Activated CD4-positive, alpha-beta memory T cell treated with anti-CD3 and anti-CD28 coated beads, Interleukin-2, amount 10 ng/mL, durations not matched to agents 7 days and 5 days (primary cell): ENCODE data around the gene SH3PXD2B. TPM values are rescaled to one million over a fixed set of nuclear protein-coding genes. Genes with fewer than 3 reads are reported as not detected.

Source experiments
- CTCF ChIA-PET: fragments of 350-600 bp; sonication (Branson Sonifier 250); formaldehyde crosslinking; loops from one replicate; lab custom pipeline; 2021; ENCODE audit warnings: antibody characterized with exemption, inconsistent platforms; lab: Charles Lee
- POLR2A ChIA-PET: fragments of 350-600 bp; sonication (Branson Sonifier 250); formaldehyde crosslinking; loops from one replicate; lab custom pipeline; 2021; ENCODE audit warnings: antibody characterized with exemption; lab: Charles Lee
- DNase-seq: peaks from one replicate; pipeline ENCODE4 v3.0.0-alpha.2; 2020
- H3K27ac Mint-ChIP-seq: one replicate; pipeline ENCODE4 v1.8.0; 2021; ENCODE audit warnings: mild to moderate bottlenecking, mixed read lengths
- H3K27me3 Mint-ChIP-seq: one replicate; pipeline ENCODE4 v1.8.0; 2021; ENCODE audit warnings: mixed read lengths
- H3K36me3 Mint-ChIP-seq: one replicate; pipeline ENCODE4 v1.8.0; 2021; ENCODE audit warnings: low read depth, mixed read lengths
- H3K4me1 Mint-ChIP-seq: one replicate; pipeline ENCODE4 v1.8.0; 2021; ENCODE audit warnings: mixed read lengths
- H3K4me3 Mint-ChIP-seq: one replicate; pipeline ENCODE4 v1.8.0; 2021; ENCODE audit warnings: mild to moderate bottlenecking, mixed read lengths
- H3K9me3 Mint-ChIP-seq: one replicate; pipeline ENCODE4 v1.8.0; 2021; ENCODE audit warnings: mixed read lengths
- total RNA-seq, 2 experiments: library from RNA; stranded (reverse); gene quantifications; one replicate each; pipeline ENCODE4 v1.2.3, GENCODE V29; 2021

SH3PXD2B gene
- total RNA-seq, 2 experiments from 2014 or later: 0.25 TPM

DNA sequence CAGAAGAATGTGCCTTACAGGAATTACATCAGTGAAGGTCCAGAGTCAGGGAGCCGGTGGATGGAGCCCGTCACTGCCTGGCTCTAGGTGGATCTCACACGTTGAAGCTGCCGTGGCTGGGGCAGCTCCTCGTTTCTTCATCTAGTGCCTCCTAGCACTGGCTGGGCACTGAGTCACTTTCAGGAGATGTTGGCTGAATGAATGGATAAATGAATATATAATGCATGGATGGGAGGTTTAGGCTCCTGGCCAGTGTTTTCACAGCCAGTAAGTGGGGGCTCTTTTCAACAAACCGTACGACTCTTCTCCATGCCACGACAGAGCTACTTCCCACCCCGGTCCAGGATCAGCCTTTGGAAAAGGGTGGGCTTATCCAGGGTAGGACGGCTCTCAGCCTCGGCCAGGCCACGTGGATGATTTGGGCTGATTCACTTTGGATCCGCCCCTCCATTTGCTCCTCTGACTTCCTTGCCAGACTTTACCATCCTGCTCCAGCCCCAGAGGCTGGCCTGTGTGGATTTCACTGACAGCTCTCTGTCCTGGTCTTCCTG, 1.3 kb upstream of the SH3PXD2B start:
- no peak for DNase-seq
- ChIA-PET POLR2A (no interaction called here), CTCF (no interaction called here)
- no peaks in the 10 kb centered on the region for H3K9me3 Mint-ChIP-seq
- no peak overlapping the region for H3K4me3 Mint-ChIP-seq
- H3K36me3 Mint-ChIP-seq: no peaks in the 10 kb centered on the region
- H3K27ac Mint-ChIP-seq: no peak overlapping the region
- H3K4me1 Mint-ChIP-seq: peaks cover 13% of the 10 kb centered on the region
- peaks cover 55% of the 10 kb centered on the region for H3K27me3 Mint-ChIP-seq

DNA sequence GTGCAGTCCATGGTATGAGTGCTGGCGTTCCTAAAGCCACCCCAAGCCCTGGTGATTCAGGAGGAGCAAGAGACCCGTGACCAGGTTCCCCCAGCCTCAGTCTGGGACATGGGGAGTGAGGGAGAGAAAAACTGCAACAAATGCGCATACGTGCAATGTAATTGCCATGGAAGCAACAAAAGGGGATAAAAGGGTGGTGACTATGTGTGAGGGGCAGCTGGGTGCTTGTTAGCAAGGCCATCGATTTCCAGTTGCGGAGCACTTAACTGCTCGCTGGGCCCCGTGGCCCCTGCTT, 709 bp upstream of the SH3PXD2B start:
- Mint-ChIP-seq H3K27me3 (peaks cover 55% of the 10 kb centered on the region), H3K4me1 (peaks cover 13% of the 10 kb centered on the region), H3K27ac (no peak overlapping the region), H3K9me3 (no peaks in the 10 kb centered on the region), H3K4me3 (peak overlapping the region; percentile 66), H3K36me3 (no peaks in the 10 kb centered on the region)
- ChIA-PET POLR2A (no interaction called here), CTCF (no interaction called here)
- DNase-seq: no peak

DNA sequence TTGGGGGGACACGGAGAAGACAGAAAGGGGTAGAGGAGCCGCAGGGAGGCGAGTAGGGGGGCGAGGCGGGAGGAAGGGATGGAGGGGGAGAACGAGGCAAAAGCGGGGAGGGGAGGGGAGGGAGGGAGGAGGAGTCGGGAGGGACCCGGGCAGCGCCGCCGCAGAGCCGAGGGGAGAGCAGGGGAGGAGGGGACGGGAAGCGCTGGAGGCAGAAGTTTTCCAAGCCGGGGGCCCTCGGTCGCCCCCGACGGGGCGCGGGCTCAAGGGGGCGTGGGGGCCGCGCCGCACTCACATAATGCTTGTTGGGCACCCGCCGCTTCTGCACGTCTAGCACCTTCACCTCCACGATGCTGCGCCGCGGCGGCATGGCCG, 353 bp downstream of the SH3PXD2B start:
- ChIA-PET POLR2A (no interaction called here), CTCF (no interaction called here)
- Mint-ChIP-seq H3K36me3 (no peaks in the 10 kb centered on the region), H3K9me3 (no peaks in the 10 kb centered on the region), H3K27ac (no peak overlapping the region), H3K27me3 (peaks cover 59% of the 10 kb centered on the region), H3K4me3 (peak overlapping the region; percentile 38), H3K4me1 (peaks cover 13% of the 10 kb centered on the region)
- peak; percentile 20 for DNase-seq

DNA sequence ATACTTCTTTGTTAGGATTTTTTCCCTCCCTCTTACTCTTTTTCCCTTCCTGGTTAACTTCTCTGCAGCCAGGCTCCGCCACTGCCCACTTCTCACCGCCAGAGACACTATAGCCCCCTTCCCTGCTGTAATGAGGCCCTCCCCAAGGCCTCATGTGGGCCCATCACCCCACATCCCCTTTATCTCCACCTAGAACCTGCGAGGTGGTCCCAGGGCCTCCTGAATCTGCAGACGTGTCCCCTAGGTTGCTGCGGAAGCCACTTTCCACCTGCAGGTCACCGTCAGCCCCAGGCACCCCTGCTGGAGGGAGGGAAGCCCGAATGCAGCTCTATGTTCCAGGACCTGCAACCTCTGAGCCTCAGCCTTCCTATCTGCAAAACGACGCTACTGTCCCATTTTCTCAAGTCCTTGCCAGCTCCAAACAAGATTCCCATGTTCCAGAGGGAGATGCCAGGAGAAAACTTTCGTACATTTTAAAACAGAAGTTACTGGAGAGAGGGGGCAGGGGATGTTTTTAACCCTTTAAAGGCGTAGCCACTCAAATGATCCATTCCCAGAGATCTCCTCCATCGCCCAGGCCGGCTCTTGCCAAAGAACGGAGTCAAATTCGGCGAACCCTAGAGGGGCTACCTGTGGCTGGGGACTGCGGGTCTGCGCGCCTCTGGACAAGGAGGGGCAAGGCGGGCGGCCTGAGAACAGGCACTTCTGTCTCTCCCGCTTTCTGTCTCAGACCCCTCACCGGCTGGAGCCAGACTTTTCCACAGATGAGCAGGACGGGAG, 929 bp downstream of the SH3PXD2B start:
- no peak for DNase-seq
- no peaks in the 10 kb centered on the region for H3K9me3 Mint-ChIP-seq
- no peaks in the 10 kb centered on the region for H3K36me3 Mint-ChIP-seq
- H3K27me3 Mint-ChIP-seq: peaks cover 60% of the 10 kb centered on the region
- POLR2A ChIA-PET: no interaction called here
- peaks cover 13% of the 10 kb centered on the region for H3K4me1 Mint-ChIP-seq
- H3K4me3 Mint-ChIP-seq: peak overlapping the region; percentile 38
- H3K27ac Mint-ChIP-seq: no peak overlapping the region
- CTCF ChIA-PET: interaction anchor here (0.9 to 2.2 kb wide), 5 partner anchors 10 to 244 kb away, joined by 3 to 6 read pairs (median 3); no protein-coding TSS in a partner anchor

DNA sequence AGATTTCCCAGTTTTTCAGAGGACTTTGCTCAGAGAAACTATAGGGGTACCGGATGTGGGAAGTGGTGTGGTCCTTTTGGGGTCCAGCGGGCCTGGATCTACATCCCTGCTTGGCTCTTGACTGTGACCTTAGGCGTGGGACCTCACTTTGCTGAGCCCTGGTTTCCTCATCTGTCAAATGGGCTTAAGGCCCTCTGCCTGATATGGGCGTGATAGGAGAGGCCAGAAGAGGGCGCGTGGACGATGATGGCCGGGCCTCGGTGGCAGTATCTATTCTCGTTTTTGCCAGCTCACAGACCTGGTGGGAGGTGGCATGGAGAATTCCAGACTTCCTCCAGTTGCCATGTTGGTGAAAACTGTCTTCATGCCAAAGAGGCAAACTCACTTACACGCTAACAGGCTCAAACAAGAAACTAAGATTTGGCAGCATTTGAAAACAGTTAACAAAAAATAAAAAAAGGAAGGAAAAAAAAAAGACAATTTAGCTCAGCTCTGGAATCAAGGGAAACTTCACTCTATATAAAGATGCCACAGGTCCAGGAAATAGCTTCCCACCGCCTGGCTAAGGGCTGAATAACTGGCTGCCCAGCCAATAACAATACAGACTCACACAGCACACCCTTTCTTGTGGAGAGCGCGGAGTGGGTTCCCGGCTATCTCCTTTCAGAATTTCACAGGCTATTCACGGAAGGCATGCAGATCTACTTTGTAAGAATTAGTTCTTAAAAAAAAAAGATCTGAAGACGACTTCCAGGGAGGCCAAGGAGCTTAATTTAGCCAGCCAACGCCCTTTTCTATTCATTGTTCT, 1.7 kb downstream of the SH3PXD2B start:
- H3K36me3 Mint-ChIP-seq: no peaks in the 10 kb centered on the region
- H3K9me3 Mint-ChIP-seq: no peaks in the 10 kb centered on the region
- H3K4me1 Mint-ChIP-seq: peaks cover 13% of the 10 kb centered on the region
- CTCF ChIA-PET: interaction anchor here (0.9 to 3.3 kb wide), 9 partner anchors 9 to 247 kb away, joined by 3 to 34 read pairs (median 3); no protein-coding TSS in a partner anchor
- H3K27me3 Mint-ChIP-seq: peaks cover 57% of the 10 kb centered on the region
- H3K4me3 Mint-ChIP-seq: peak overlapping the region; percentile 38
- POLR2A ChIA-PET: no interaction called here
- no peak overlapping the region for H3K27ac Mint-ChIP-seq
- DNase-seq: no peak

DNA sequence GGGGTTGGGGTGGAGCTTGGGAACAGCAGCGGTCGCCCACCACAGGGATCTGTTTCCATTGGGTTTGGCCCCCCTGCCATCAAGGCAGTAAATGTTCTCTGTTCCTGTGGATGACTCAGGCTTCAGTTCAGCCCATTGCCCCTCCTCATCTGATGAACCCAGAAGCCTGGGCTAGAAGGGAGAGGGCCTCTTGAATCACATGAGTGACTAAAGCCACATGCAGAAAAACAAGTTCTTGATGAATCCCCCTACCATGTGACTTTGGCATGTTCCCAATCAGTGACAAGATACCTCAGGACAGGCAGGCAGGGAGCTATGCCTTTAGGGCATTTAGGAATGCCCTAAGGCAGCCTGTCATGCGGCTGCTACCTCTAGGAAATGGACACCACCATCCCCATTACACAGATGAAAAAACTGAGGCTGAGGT, 2.5 kb downstream of the SH3PXD2B start:
- peaks cover 13% of the 10 kb centered on the region for H3K4me1 Mint-ChIP-seq
- ChIA-PET POLR2A (no interaction called here), CTCF (interaction anchor here (0.6 to 3.3 kb wide), 14 partner anchors 9 to 546 kb away, joined by 3 to 34 read pairs (median 3); no protein-coding TSS in a partner anchor)
- H3K9me3 Mint-ChIP-seq: no peaks in the 10 kb centered on the region
- no peak overlapping the region for H3K27ac Mint-ChIP-seq
- no peak for DNase-seq
- H3K27me3 Mint-ChIP-seq: peaks cover 54% of the 10 kb centered on the region
- H3K4me3 Mint-ChIP-seq: no peak overlapping the region
- H3K36me3 Mint-ChIP-seq: no peaks in the 10 kb centered on the region

DNA sequence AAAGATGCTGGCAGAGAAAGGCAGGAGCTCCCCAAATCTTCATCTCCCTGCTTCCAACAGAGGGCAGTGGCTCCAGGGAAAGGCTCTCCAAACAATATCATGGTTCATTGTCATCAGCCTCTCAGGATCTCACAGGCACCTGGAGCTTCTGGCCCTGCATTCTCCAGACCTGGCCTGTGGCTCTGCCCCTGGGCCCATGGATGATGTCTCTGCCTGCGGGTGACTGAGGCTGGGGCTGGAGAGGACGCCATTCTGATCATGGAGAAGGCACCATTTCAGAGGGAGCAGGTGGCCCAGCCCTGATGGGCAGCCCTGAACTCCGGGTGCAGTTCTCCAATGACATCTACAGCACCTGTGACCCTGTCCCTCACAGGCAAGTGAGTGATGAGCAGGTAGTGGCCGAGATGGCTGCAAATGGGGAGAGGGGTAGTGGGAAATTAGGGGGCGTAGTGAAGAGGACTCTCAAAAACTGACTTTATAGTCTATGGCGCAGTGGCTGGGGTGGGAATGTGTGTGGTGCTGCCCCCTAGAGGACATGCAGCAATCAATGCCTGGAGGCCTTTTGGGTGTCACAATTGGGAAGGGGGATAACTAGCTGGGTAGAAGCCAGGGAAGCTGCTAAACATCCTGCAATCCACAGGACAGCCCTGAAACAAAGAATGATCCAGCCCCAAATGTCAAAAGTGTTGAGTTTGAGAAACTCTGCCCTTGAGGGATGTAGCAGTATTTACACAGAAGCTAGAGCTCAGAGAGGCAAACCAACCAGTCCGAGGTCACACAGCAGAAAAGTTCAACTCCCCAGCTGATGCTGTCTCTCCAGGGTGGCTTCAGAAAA, 3.2 kb downstream of the SH3PXD2B start:
- Mint-ChIP-seq H3K27ac (no peak overlapping the region), H3K36me3 (no peaks in the 10 kb centered on the region), H3K4me1 (peaks cover 13% of the 10 kb centered on the region), H3K4me3 (no peak overlapping the region), H3K27me3 (peaks cover 54% of the 10 kb centered on the region), H3K9me3 (no peaks in the 10 kb centered on the region)
- CTCF ChIA-PET: interaction anchor here (0.6 to 3.3 kb wide), 14 partner anchors 11 to 547 kb away, joined by 3 to 34 read pairs (median 3); no protein-coding TSS in a partner anchor
- POLR2A ChIA-PET: no interaction called here
- DNase-seq: peak; percentile 53

DNA sequence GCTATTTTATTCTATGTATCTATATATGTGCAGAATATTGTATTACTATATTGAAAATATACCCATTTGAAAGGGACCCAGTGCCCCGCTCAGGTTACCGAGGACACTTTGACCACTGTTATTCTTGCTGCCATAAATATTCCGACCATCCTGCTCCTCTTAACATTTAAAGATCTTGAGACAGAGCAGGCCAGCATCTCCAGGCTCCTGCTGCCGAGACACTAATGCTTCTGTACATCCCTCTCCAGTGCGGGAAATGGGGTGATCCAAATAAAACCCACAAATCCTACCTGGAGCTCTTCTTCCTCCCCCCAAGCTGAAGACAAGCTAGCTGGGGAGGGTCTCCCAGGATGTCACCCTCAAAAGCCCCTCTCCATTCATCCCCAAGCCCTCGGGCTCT, 3.9 kb downstream of the SH3PXD2B start:
- Mint-ChIP-seq H3K9me3 (no peaks in the 10 kb centered on the region), H3K27ac (no peak overlapping the region), H3K4me3 (no peak overlapping the region), H3K4me1 (peaks cover 13% of the 10 kb centered on the region), H3K27me3 (peaks cover 47% of the 10 kb centered on the region), H3K36me3 (no peaks in the 10 kb centered on the region)
- POLR2A ChIA-PET: no interaction called here
- CTCF ChIA-PET: interaction anchor here (1.2 to 3.3 kb wide), 7 partner anchors 11 to 263 kb away, joined by 3 to 34 read pairs (median 4); no protein-coding TSS in a partner anchor
- DNase-seq: no peak

DNA sequence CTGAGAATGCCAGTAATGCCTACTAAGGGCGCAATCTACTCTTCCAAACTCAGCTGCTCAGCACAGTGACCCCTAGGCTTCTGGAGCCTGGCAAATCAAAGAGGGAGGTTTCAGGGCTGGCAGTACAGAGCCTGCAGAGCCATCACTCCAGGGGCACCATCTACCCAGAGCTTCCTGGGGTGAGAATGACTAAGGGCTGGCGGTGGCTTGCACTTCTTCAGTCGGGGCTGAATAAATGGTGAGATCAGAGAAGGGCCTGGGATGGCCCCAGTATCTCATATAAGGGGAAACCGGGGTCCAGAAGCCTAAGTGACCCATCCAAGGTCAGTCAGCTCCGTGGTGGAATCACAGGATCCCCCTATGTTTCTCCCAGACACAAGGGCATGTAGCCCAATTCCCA, 5.3 kb downstream of the SH3PXD2B start:
- Mint-ChIP-seq H3K27me3 (peaks cover 49% of the 10 kb centered on the region), H3K36me3 (no peaks in the 10 kb centered on the region), H3K27ac (no peak overlapping the region), H3K9me3 (no peaks in the 10 kb centered on the region), H3K4me3 (no peak overlapping the region), H3K4me1 (peaks cover 9% of the 10 kb centered on the region)
- POLR2A ChIA-PET: no interaction called here
- no peak for DNase-seq
- CTCF ChIA-PET: interaction anchor here (1.0 kb wide), 1 partner anchor 46 kb away, joined by 3 read pairs; no protein-coding TSS in a partner anchor

DNA sequence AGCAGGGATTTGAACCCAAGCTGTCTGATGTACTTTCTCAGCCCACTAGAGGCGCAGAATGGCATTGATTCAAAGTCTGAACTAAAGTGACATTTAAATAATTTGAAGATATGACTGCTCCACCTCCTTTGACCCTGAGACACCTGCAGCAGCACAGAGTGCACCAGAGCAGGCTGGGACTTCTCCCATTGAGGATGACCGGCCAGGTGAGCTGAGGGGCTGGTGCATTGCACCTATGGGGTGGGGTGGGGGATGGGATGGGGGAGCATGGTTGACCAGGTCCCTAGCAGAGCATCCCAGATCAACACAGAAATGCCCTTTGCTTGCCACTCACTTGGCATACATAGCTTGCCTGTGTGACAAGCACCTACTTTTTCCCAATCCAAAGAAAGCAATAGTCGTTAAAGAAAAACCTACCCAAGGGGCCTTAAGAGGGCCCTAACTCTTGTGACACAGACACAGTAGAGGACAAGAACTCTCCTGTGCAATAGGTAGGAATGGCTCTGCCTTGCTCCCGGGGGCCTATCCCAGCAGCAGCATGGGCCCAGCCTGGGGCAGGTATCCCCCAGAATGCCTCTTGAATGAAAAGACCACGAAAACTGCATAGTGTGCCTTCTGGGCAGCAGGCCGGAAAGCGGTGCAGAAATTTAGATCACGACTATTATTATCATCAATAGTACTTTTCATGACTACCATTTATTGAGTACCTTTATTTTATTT, 6.5 kb downstream of the SH3PXD2B start:
- H3K27me3 Mint-ChIP-seq: peaks cover 46% of the 10 kb centered on the region
- POLR2A ChIA-PET: no interaction called here

DNA sequence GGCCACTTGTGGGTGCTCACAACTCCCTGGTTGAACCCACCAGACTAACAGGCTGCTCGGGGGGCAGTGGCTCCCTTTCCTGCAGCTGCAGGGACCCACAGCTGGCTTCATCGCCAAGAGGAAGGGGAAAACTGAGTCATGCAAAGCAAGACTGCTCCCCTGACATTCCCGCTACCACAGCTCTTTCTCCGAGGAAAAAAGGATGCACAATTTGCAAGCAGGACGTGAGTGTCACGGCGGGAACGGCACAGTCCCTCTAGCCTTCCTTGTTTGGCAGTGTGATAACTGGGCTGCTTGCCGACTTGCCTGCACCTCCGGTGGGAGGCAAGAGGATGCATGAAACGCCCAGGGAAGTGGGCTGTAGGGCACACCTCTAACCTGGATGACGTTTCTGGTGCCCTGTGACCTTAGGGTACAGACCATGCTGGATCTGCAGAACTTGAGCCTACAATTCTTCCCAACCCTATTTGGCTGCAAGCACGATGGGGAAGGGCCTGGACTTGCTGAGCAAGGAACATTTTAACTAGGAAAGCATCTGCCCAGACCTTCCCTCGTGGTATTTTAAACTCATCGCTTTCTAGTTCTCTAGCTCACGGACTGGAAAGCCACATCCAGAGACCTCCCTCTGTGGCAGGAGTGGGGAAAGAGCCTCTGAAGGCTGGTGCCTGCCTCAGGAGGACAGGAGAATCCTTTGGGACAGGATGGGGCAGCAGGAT, 7.8 kb downstream of the SH3PXD2B start:
- Mint-ChIP-seq H3K36me3 (no peaks in the 10 kb centered on the region), H3K9me3 (no peaks in the 10 kb centered on the region), H3K27ac (no peak overlapping the region), H3K4me3 (no peak overlapping the region), H3K4me1 (peaks cover 16% of the 10 kb centered on the region), H3K27me3 (peaks cover 35% of the 10 kb centered on the region)
- ChIA-PET POLR2A (no interaction called here), CTCF (interaction anchor here (1.3 kb wide), 1 partner anchor 95 kb away, joined by 3 read pairs; no protein-coding TSS in a partner anchor)
- no peak for DNase-seq

More for the DNA sequence above, 6.5 kb downstream of the SH3PXD2B start:
- CTCF ChIA-PET: interaction anchor here (1.3 kb wide), 1 partner anchor 96 kb away, joined by 3 read pairs; no protein-coding TSS in a partner anchor
- Mint-ChIP-seq H3K4me3 (no peak overlapping the region), H3K4me1 (peaks cover 13% of the 10 kb centered on the region), H3K27ac (no peak overlapping the region), H3K36me3 (no peaks in the 10 kb centered on the region), H3K9me3 (no peaks in the 10 kb centered on the region)
- no peak for DNase-seq
